Karpas-422 (cell line): Measurements from ENCODE around the gene ATP6V0B. TPM values are rescaled to one million over a fixed set of nuclear protein-coding genes. Genes with fewer than 3 reads are reported as not detected.

Source experiments
- DNase-seq: peaks from one replicate; pipeline ENCODE4 v3.0.0-alpha.2; 2015
- H2AFZ ChIP-seq: fragments of 200-600 bp; sonication (generic); 2 replicates; pipeline ENCODE4 v1.6.1; 2014; ENCODE audit warnings: antibody characterized with exemption, low read length, mixed read lengths
- H3K27ac ChIP-seq: fragments of 200-600 bp; sonication (generic); 2 replicates; pipeline ENCODE4 v1.5.1; 2014; ENCODE audit warnings: mild to moderate bottlenecking, low read length, moderate library complexity
- H3K27me3 ChIP-seq: fragments of 200-600 bp; sonication (generic); 2 replicates; pipeline ENCODE4 v1.6.1; 2014; ENCODE audit warnings: low read length, mixed read lengths
- H3K36me3 ChIP-seq: fragments of 200-600 bp; sonication (generic); 2 replicates; pipeline ENCODE4 v1.6.1; 2014; ENCODE audit warnings: low read length, mixed read lengths; ENCODE audit not compliant: insufficient read depth
- H3K4me1 ChIP-seq: fragments of 200-600 bp; sonication (generic); 2 replicates; pipeline ENCODE4 v1.6.1; 2014; ENCODE audit warnings: mild to moderate bottlenecking, low read length, mixed read lengths
- H3K4me2 ChIP-seq: fragments of 200-600 bp; sonication (generic); 2 replicates; pipeline ENCODE4 v1.6.1; 2014; ENCODE audit warnings: low read length, low read depth, mild to moderate bottlenecking; ENCODE audit not compliant: poor library complexity, severe bottlenecking
- H3K4me3 ChIP-seq: fragments of 200-600 bp; sonication (generic); 2 replicates; pipeline ENCODE4 v1.5.1; 2014; ENCODE audit warnings: mild to moderate bottlenecking, antibody characterized with exemption, low read length, mixed read lengths
- H3K79me2 ChIP-seq: fragments of 200-600 bp; sonication (generic); 2 replicates; pipeline ENCODE4 v1.6.1; 2014; ENCODE audit warnings: mild to moderate bottlenecking, low read length, mixed read lengths
- H3K9ac ChIP-seq: fragments of 200-600 bp; sonication (generic); 2 replicates; pipeline ENCODE4 v1.6.0; 2014; ENCODE audit warnings: low read length
- H3K9me2 ChIP-seq: fragments of 200-600 bp; sonication (generic), shearing (Covaris generic); replicated peaks from 2 replicates; pipeline ENCODE4 v1.6.0; 2014; ENCODE audit warnings: mild to moderate bottlenecking, low read length, moderate library complexity; ENCODE audit not compliant: insufficient read depth
- H3K9me3 ChIP-seq: fragments of 300-700, 200-600 bp; sonication (generic); 2 replicates; pipeline ENCODE4 v1.6.1; 2014; ENCODE audit warnings: low read length, mixed read lengths
- H4K20me1 ChIP-seq: fragments of 200-600 bp; sonication (generic); 2 replicates; pipeline ENCODE4 v1.6.1; 2014; ENCODE audit warnings: mild to moderate bottlenecking, antibody characterized with exemption, low read length, low read depth; ENCODE audit not compliant: insufficient read depth
- total RNA-seq: library from RNA; depleted of rRNA; stranded (reverse); fragments of >200 nt; shearing (Covaris generic); gene quantifications from 2 replicates; pipeline ENCODE4 v1.2.3, GENCODE V29; 2014; ENCODE audit warnings: low replicate concordance

Gene ATP6V0B
- total RNA-seq, 1 experiment from 2014 or later: 386 TPM

DNA sequence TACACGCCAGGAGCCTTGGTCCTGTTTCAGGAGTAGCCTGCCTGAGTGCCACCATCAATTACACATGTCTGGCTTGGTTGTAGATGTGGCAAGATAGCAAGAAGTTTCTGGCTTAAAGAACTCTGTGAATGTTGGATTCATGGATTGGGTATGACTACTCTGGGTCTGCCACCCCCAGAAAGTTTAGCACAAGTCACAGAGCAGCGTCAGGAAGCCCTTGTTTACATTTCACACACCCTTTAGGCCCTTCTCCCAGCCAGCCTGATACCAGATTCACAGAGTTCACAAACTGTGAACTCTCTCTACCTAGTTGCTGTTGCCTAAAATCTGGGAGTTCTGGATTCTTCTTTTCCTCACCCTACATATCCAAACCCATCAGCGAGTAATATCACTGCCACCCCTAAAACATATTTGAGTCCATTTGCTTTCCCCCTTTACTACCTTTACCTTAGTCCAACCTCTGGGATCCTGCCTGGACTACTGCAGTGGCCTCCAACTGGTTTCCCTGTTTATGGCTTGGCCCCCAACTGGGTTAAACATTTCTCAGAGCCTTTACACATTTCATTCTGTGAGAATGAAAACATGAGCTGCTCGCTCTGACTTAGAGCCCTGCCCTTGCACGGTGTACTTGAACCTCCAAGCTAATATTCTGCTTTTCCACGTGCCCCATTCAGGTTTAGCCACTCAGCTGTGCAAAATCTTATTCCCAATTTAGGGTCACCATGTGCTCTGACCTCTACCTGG, 12.6 kb downstream of the ATP6V0B start:
- Histone ChIP-seq H3K9ac (no peak overlapping the region), H3K36me3 (no peaks in the 10 kb centered on the region), H3K9me2 (no peaks in the 10 kb centered on the region), H3K79me2 (peaks cover 14% of the 10 kb centered on the region), H3K4me1 (peaks cover 16% of the 10 kb centered on the region), H3K4me2 (no peak overlapping the region), H2AFZ (no peak overlapping the region), H3K9me3 (no peaks in the 10 kb centered on the region), H3K27me3 (no peaks in the 10 kb centered on the region), H4K20me1 (no peaks in the 10 kb centered on the region), H3K27ac (no peak overlapping the region), H3K4me3 (no peak overlapping the region)
- DNase-seq: no peak

DNA sequence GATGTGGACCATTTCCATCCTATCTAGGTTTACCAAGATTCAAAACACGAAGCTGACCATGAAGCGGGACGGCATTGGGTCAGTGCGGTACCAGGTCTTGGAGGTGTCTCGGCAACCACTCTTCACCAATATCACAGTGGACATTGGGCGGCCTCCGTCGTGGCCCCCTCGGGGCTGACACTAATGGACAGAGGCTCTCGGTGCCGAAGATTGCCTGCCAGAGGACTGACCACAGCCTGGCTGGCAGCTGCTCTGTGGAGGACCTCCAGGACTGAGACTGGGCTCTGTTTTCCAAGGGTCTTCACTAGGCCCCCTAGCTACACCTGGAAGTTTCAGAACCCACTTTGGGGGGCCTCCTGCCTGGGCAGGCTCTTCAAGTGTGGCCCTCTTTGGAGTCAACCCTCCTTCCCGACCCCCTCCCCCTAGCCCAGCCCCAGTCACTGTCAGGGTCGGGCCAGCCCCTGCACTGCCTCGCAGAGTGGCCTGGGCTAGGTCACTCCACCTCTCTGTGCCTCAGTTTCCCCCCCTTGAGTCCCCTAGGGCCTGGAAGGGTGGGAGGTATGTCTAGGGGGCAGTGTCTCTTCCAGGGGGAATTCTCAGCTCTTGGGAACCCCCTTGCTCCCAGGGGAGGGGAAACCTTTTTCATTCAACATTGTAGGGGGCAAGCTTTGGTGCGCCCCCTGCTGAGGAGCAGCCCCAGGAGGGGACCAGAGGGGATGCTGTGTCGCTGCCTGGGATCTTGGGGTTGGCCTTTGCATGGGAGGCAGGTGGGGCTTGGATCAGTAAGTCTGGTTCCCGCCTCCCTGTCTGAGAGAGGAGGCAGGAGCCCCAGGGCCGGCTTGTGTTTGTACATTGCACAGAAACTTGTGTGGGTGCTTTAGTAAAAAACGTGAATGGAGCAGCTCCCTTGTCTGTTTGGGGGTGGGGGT, 15.8 kb downstream of the ATP6V0B start:
- peak overlapping the region; percentile 79 for H3K9ac ChIP-seq
- H3K27me3 ChIP-seq: no peaks in the 10 kb centered on the region
- peak; percentile 68 for DNase-seq
- no peaks in the 10 kb centered on the region for H3K36me3 ChIP-seq
- peak overlapping the region; percentile 81 for H3K27ac ChIP-seq
- H3K4me3 ChIP-seq: peak overlapping the region; percentile 85
- peaks cover 47% of the 10 kb centered on the region for H3K4me1 ChIP-seq
- no peaks in the 10 kb centered on the region for H3K9me3 ChIP-seq
- H3K9me2 ChIP-seq: no peaks in the 10 kb centered on the region
- peaks cover 3% of the 10 kb centered on the region; the same call in 1 of the 2 replicates for H3K79me2 ChIP-seq
- H4K20me1 ChIP-seq: no peaks in the 10 kb centered on the region
- peak overlapping the region; percentile 83 for H3K4me2 ChIP-seq
- 0 out of 2 replicates have a peak overlapping the region, but pooled peaks have one; percentile 77 for H2AFZ ChIP-seq

DNA sequence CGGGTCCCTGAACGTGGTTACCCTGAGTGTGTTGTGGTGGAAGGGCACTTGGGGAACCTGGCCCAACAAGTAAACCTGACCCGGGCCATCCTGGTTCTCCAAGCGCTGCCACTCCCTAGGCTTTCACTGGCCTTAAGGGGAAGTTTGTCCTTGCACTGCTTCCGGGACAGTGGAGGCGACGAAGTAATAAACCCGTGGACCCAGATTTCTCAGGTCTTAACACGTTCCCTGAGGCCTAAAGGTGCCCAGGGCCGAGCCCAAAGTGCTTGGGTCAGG, 16.4 kb downstream of the ATP6V0B start:
- H3K79me2 ChIP-seq: peaks cover 3% of the 10 kb centered on the region; the same call in 1 of the 2 replicates
- DNase-seq: no peak
- no peaks in the 10 kb centered on the region for H3K36me3 ChIP-seq
- H3K9ac ChIP-seq: peak overlapping the region; percentile 79
- H3K4me3 ChIP-seq: peak overlapping the region; percentile 85
- peak overlapping the region; percentile 77; the same call in 1 of the 2 replicates for H2AFZ ChIP-seq
- peak overlapping the region; percentile 83 for H3K4me2 ChIP-seq
- H3K27me3 ChIP-seq: no peaks in the 10 kb centered on the region
- peak overlapping the region; percentile 81 for H3K27ac ChIP-seq
- H4K20me1 ChIP-seq: no peaks in the 10 kb centered on the region
- peaks cover 48% of the 10 kb centered on the region for H3K4me1 ChIP-seq
- no peaks in the 10 kb centered on the region for H3K9me2 ChIP-seq
- no peaks in the 10 kb centered on the region for H3K9me3 ChIP-seq

DNA sequence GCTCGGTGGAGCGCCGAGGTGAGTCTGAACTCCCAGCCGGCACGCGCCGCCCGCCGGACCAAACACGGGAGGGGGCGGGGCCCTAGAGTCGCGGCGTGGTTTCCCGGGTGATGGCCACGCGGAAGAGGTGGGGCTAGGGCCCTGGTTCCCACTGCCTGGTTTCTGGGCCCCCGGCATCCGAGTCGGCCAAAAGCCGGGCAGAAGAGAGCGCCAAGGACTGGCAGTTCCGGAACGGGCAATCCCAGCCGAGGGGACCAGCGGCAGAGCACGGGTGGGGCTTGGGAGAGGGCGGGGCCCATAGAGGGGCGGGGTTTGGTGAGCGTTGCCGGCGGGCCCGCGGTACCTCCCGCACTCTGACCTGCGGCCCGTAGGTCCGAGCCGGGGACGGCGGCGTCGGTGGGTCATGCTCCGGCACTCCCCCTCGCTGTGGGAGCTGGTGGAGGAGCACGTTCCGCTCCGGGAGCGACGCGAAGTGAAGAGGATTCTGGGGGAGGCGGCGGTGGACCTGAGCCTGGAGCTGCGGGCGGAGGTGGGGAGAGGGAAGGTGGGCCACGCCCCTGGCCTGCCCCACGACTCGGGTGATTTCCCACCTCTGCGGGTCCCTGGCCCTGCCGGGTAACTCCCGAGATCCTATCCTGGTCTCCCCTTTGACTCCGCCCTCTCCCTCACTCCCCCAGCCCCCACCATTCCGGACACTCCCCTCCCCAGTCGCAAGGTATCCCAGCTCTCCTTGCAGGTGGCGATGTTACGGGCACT, 16.9 kb downstream of the ATP6V0B start, which contains the start of gene CCDC24:
Gene CCDC24 (plus strand): TSS at position 124 of the 756 bp plus-strand sequence. CDS start 280 bp downstream, at position 404.
- H3K27ac ChIP-seq: peak within 1 kb of the TSS; percentile 81
- peak within 1 kb of the TSS; percentile 79 for H3K9ac ChIP-seq
- H3K9me2 ChIP-seq: no peaks in the 10 kb centered on the region
- no peaks in the 10 kb centered on the region for H3K27me3 ChIP-seq
- no peaks in the 10 kb centered on the region for H3K36me3 ChIP-seq
- H3K9me3 ChIP-seq: no peaks in the 10 kb centered on the region
- peak; percentile 96 for DNase-seq
- peaks cover 3% of the 10 kb centered on the region; the same call in 1 of the 2 replicates for H3K79me2 ChIP-seq
- peak within 1 kb of the TSS; percentile 77; the same call in 1 of the 2 replicates for H2AFZ ChIP-seq
- peak within 1 kb of the TSS; percentile 85 for H3K4me3 ChIP-seq
- peaks cover 48% of the 10 kb centered on the region for H3K4me1 ChIP-seq
- H3K4me2 ChIP-seq: peak within 1 kb of the TSS; percentile 83
- H4K20me1 ChIP-seq: no peaks in the 10 kb centered on the region

DNA sequence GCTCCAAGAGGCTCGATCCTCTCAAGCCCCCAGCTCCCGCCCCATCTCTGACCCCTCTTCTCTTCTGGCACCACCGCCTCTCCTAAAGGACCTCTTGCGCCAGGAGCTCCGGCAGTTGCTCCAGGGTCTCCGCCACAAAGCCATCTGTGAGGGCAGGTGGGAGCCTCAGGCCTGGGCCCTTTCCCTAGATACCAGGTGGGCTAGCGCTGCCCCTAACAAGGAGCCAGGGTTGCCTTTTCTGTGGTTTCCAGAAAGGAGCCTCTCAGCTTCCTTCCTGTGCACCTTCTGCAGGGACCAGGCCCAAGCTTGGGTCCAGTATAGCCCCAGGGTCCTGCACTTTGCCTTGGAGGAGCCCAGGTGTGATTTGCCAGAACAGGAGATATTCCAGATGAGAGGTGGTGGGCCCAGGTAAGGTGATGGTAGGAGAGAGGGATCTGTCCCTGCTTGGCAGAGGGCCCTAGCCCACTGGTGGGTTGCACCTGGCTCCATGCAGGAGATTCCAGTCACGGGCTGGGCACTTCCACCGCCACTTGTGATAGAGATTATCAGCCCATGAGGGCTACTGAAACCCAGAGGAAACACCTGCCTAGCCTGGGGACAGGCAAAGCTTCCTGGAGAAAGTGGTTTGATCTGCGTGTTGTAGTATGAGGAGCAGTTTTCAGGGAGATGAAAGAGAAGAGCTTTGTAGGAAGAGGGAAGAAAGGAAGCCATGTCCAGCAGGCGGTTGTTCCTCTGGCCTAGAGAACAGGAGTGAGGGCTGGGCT, 17.7 kb downstream of the ATP6V0B start:
- H3K36me3 ChIP-seq: no peaks in the 10 kb centered on the region
- peak overlapping the region; percentile 79 for H3K9ac ChIP-seq
- peak overlapping the region; percentile 81 for H3K27ac ChIP-seq
- H3K4me1 ChIP-seq: peaks cover 48% of the 10 kb centered on the region
- H3K4me2 ChIP-seq: peak overlapping the region; percentile 83
- no peaks in the 10 kb centered on the region for H3K9me3 ChIP-seq
- H3K4me3 ChIP-seq: peak overlapping the region; percentile 85
- H3K79me2 ChIP-seq: peaks cover 3% of the 10 kb centered on the region; the same call in 1 of the 2 replicates
- no peaks in the 10 kb centered on the region for H3K9me2 ChIP-seq
- DNase-seq: no peak
- no peaks in the 10 kb centered on the region for H4K20me1 ChIP-seq
- H3K27me3 ChIP-seq: no peaks in the 10 kb centered on the region
- no peak overlapping the region for H2AFZ ChIP-seq

DNA sequence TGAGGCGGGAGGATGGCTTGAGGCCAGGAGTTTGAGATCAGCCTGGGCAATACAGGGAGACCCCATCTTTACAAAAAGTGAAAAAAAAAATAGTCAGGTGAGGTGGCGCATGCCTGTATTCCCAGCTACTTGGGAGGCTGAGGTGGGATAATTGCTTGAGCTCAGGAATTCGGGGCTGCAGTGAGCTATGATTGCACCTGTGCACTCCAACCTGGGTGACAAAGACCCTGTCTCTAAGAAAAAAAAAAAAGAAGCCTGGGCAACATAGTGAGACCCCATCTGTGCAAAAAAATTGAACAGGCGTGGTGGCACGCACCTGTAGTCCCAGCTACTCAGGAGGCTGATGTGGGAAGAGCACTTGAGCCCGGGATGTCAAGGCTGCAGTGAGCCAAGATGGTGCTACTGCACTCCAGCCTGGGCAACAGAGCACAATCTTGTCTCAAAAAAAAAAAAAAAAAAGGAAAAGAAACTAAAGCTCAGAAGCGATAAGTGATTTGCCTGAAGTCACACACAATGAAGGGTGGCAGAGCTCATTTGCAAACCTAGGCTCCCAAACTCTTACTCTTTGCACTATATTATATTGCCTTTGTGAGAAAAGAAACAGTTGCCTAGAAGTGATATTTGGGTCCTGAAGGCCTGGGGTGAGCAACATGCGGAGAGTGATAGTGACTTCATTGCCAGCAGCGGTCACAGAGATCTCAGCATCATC, 18.6 kb downstream of the ATP6V0B start:
- DNase-seq: peak; percentile 74
- Histone ChIP-seq H3K79me2 (peaks cover 3% of the 10 kb centered on the region; the same call in 1 of the 2 replicates), H3K9ac (peak overlapping the region; percentile 37; the same call in 1 of the 2 replicates), H3K4me3 (peak overlapping the region; percentile 23; the same call in 1 of the 2 replicates), H4K20me1 (no peaks in the 10 kb centered on the region), H3K27ac (peak overlapping the region; percentile 81), H3K4me1 (peaks cover 48% of the 10 kb centered on the region), H3K9me2 (no peaks in the 10 kb centered on the region), H3K36me3 (no peaks in the 10 kb centered on the region), H3K9me3 (no peaks in the 10 kb centered on the region), H3K27me3 (no peaks in the 10 kb centered on the region), H3K4me2 (peak overlapping the region; percentile 83), H2AFZ (no peak overlapping the region)

DNA sequence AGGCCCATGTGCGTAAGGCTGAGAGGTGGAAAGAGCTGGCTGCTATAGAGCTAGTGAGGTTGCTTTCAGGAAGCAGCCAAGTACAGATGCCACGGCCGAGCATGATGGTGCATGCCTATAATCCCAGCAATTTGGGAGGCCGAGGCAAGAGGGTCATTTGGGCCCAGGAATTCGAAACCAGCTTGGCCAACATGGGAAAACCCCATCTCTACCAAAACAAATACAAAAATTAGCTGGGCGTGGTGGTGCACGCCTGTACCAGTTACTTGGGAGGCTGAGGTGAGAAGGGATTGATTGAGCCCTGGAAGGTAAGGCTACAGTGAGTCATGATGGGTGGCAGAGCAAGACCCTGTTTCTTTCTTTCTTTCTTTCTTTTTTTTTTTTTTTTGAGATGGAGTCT, 19.3 kb downstream of the ATP6V0B start:
- DNase-seq: no peak
- Histone ChIP-seq H2AFZ (no peak overlapping the region), H3K4me2 (peak overlapping the region; percentile 83)

More for the DNA sequence above, 19.3 kb downstream of the ATP6V0B start:
- peak overlapping the region; percentile 81 for H3K27ac ChIP-seq
- H3K27me3 ChIP-seq: no peaks in the 10 kb centered on the region
- H3K36me3 ChIP-seq: no peaks in the 10 kb centered on the region
- peaks cover 48% of the 10 kb centered on the region for H3K4me1 ChIP-seq
- H3K79me2 ChIP-seq: peaks cover 3% of the 10 kb centered on the region; the same call in 1 of the 2 replicates
- no peaks in the 10 kb centered on the region for H3K9me3 ChIP-seq
- H4K20me1 ChIP-seq: no peaks in the 10 kb centered on the region
- H3K4me3 ChIP-seq: peak overlapping the region; percentile 23; the same call in 1 of the 2 replicates
- H3K9me2 ChIP-seq: no peaks in the 10 kb centered on the region
- peak overlapping the region; percentile 37; the same call in 1 of the 2 replicates for H3K9ac ChIP-seq
